Prostate gland (tissue), 2 donors: ENCODE results near the gene IGDCC3.

Experiments
- POLR2A ChIP-seq: fragments of 450-650 bp; IDR thresholded peaks from one replicate; pipeline ENCODE4 v1.6.1; 2016; ENCODE audit warnings: antibody characterized with exemption, mild to moderate bottlenecking
- TF ChIP-seq, protein P1 (sequence below), 4 experiments: fragments of 200-600 bp in 2 of 4; fragments of 450-650 bp in 2 of 4; sonication (generic) in 2 of 4; IDR thresholded peaks; 1 replicate in 3 of 4; 2 replicates in 1 of 4; pipeline ENCODE4 v1.5.1; 2016 to 2019; ENCODE audit warnings: antibody characterized with exemption in 4 of 4, mild to moderate bottlenecking in 2 of 4, moderate library complexity in 2 of 4

DNA sequence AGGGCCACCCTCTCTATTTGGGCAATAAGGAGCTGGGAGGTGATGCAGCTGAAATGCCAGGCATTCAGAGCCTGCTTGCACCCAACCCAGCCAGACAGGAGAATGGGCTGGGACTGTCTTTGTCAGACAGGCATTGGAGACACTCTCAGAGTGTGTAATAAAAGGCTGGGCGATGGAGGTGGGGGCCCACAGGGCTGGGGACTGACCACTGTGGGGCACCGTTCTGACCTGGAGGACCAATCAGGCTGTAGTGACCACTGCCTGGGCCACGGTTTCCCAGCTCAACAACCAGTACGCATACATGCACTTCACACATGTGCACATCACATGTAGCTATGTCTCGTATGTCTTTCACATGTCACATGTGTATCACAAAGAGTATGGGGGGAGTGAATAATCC lies 5.7 kb upstream of the IGDCC3 start:
- no peak for TF ChIP-seq POLR2A
- TF ChIP-seq, protein P1, sequence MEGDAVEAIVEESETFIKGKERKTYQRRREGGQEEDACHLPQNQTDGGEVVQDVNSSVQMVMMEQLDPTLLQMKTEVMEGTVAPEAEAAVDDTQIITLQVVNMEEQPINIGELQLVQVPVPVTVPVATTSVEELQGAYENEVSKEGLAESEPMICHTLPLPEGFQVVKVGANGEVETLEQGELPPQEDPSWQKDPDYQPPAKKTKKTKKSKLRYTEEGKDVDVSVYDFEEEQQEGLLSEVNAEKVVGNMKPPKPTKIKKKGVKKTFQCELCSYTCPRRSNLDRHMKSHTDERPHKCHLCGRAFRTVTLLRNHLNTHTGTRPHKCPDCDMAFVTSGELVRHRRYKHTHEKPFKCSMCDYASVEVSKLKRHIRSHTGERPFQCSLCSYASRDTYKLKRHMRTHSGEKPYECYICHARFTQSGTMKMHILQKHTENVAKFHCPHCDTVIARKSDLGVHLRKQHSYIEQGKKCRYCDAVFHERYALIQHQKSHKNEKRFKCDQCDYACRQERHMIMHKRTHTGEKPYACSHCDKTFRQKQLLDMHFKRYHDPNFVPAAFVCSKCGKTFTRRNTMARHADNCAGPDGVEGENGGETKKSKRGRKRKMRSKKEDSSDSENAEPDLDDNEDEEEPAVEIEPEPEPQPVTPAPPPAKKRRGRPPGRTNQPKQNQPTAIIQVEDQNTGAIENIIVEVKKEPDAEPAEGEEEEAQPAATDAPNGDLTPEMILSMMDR (IDR thresholded peaks at IDR 0.05): no peak
